H9 (cell line): ENCODE data around the gene RPL12. TPM values are rescaled to one million over a fixed set of nuclear protein-coding genes. Genes with fewer than 3 reads are reported as not detected.

Experiments
- DNase-seq: peaks from one replicate; pipeline ENCODE4 v3.0.0-alpha.2; 2017
- H2AFZ ChIP-seq: one replicate; pipeline ENCODE4 v1.6.1; 2013; ENCODE audit warnings: mild to moderate bottlenecking, low read length, control low read depth, moderate library complexity
- H2AK5ac ChIP-seq: 2 replicates; pipeline ENCODE4 v1.6.1; 2013; ENCODE audit warnings: low read length, control low read depth, mixed read lengths; ENCODE audit not compliant: insufficient read length
- H2BK120ac ChIP-seq: one replicate; pipeline ENCODE4 v1.6.1; 2013; ENCODE audit warnings: low read depth, mild to moderate bottlenecking, low read length, control low read depth, inconsistent platforms; ENCODE audit not compliant: poor library complexity, severe bottlenecking
- H2BK12ac ChIP-seq: 2 replicates; pipeline ENCODE4 v1.6.1; 2013; ENCODE audit warnings: low read length, control low read depth, mixed read lengths, low read depth; ENCODE audit not compliant: insufficient read length
- H2BK15ac ChIP-seq: 2 replicates; pipeline ENCODE4 v1.6.1; 2013; ENCODE audit warnings: low read depth, low read length, control low read depth
- H2BK20ac ChIP-seq: one replicate; pipeline ENCODE4 v1.6.1; 2013; ENCODE audit warnings: low read depth, mild to moderate bottlenecking, low read length, control low read depth, inconsistent platforms; ENCODE audit not compliant: poor library complexity, severe bottlenecking
- H2BK5ac ChIP-seq: 2 replicates; pipeline ENCODE4 v1.6.1; 2013; ENCODE audit warnings: low read length, control low read depth, mixed read lengths; ENCODE audit not compliant: insufficient read length
- H3K14ac ChIP-seq: 2 replicates; pipeline ENCODE4 v1.6.1; 2013; ENCODE audit warnings: low read length, control low read depth; ENCODE audit not compliant: insufficient read depth
- H3K18ac ChIP-seq: 2 replicates; pipeline ENCODE4 v1.6.1; 2013; ENCODE audit warnings: low read depth, mild to moderate bottlenecking, mixed read lengths, low read length, control low read depth; ENCODE audit not compliant: insufficient read length
- H3K23ac ChIP-seq: 2 replicates; pipeline ENCODE4 v1.6.1; 2013; ENCODE audit warnings: low read length, control low read depth, mixed read lengths, low read depth; ENCODE audit not compliant: insufficient read length
- H3K23me2 ChIP-seq: 2 replicates; pipeline ENCODE4 v1.6.1; 2013; ENCODE audit warnings: low read depth, mild to moderate bottlenecking, mixed read lengths, low read length, control low read depth; ENCODE audit not compliant: insufficient read length, poor library complexity, severe bottlenecking
- H3K27ac ChIP-seq: 2 replicates; pipeline ENCODE4 v1.5.1; 2013; ENCODE audit warnings: low read length, control low read depth, mixed read lengths, low read depth; ENCODE audit not compliant: insufficient read length
- H3K27me3 ChIP-seq: 2 replicates; pipeline ENCODE4 v1.6.1; 2013; ENCODE audit warnings: low read length, control low read depth, inconsistent platforms; ENCODE audit not compliant: insufficient read depth
- H3K4ac ChIP-seq: 2 replicates; pipeline ENCODE4 v1.6.1; 2013; ENCODE audit warnings: low read depth, mild to moderate bottlenecking, control low read depth, inconsistent platforms, low read length, moderate library complexity
- H3K4me1 ChIP-seq: 2 replicates; pipeline ENCODE4 v1.6.1; 2013; ENCODE audit warnings: low read length, control low read depth, inconsistent platforms; ENCODE audit not compliant: insufficient read depth
- H3K4me2 ChIP-seq: 2 replicates; pipeline ENCODE4 v1.6.1; 2013; ENCODE audit warnings: low read length, control low read depth, mixed read lengths; ENCODE audit not compliant: insufficient read length, insufficient read depth
- H3K56ac ChIP-seq: 2 replicates; pipeline ENCODE4 v1.6.1; 2013; ENCODE audit warnings: low read depth, mild to moderate bottlenecking, mixed read lengths, low read length, control low read depth; ENCODE audit not compliant: insufficient read length
- H3K79me1 ChIP-seq: 2 replicates; pipeline ENCODE4 v1.6.1; 2013; ENCODE audit warnings: low read depth, mild to moderate bottlenecking, moderate library complexity, low read length, control low read depth, inconsistent platforms; ENCODE audit not compliant: insufficient read depth, poor library complexity, severe bottlenecking
- H3K79me2 ChIP-seq: 2 replicates; pipeline ENCODE4 v1.6.1; 2013; ENCODE audit warnings: low read length, control low read depth, inconsistent platforms; ENCODE audit not compliant: insufficient read depth
- H3K9ac ChIP-seq: 2 replicates; pipeline ENCODE4 v1.6.1; 2013; ENCODE audit warnings: low read length, control low read depth, mixed read lengths; ENCODE audit not compliant: insufficient read length; ENCODE audit errors: extremely low read depth
- H3K9me3 ChIP-seq: one replicate; pipeline ENCODE4 v1.6.1; 2013; ENCODE audit warnings: low read depth, low read length, inconsistent platforms; ENCODE audit not compliant: control insufficient read depth
- H3T11ph ChIP-seq: one replicate; pipeline ENCODE4 v1.6.1; 2013; ENCODE audit warnings: mild to moderate bottlenecking, low read length, control low read depth, inconsistent platforms
- H4K20me1 ChIP-seq: one replicate; pipeline ENCODE4 v1.6.1; 2013; ENCODE audit not compliant: control insufficient read depth, insufficient read length, insufficient read depth
- H4K5ac ChIP-seq: 2 replicates; pipeline ENCODE4 v1.6.1; 2013; ENCODE audit warnings: low read depth, mild to moderate bottlenecking, mixed read lengths, low read length, control low read depth; ENCODE audit not compliant: insufficient read length
- H4K8ac ChIP-seq: replicated peaks from 2 replicates; pipeline ENCODE4 v1.6.1; 2013; ENCODE audit warnings: low read length, control low read depth, mixed read lengths, low read depth; ENCODE audit not compliant: insufficient read length
- H4K91ac ChIP-seq: 2 replicates; pipeline ENCODE4 v1.6.1; 2013; ENCODE audit warnings: low read depth, mild to moderate bottlenecking, moderate library complexity, mixed read lengths, low read length, control low read depth; ENCODE audit not compliant: insufficient read length
- H3K27ac Mint-ChIP-seq, 3 experiments: 2 replicates in 2 of 3; 3 replicates in 1 of 3; pipeline ENCODE4 v1.8.0; 2020 to 2021; ENCODE audit warnings: mixed read lengths in 3 of 3, mild to moderate bottlenecking in 1 of 3, moderate library complexity in 1 of 3
- H3K27me3 Mint-ChIP-seq: 2 replicates; pipeline ENCODE4 v1.8.0; 2021; ENCODE audit warnings: low read depth, mild to moderate bottlenecking, moderate library complexity, mixed read lengths
- H3K36me3 Mint-ChIP-seq, 3 experiments: 2 replicates in 2 of 3; 3 replicates in 1 of 3; pipeline ENCODE4 v1.8.0; 2020 to 2021; ENCODE audit warnings: low read depth in 3 of 3, mixed read lengths in 3 of 3; ENCODE audit not compliant: insufficient read depth in 1 of 3
- H3K4me1 Mint-ChIP-seq, 2 experiments: 2 replicates each; pipeline ENCODE4 v1.8.0; 2020; ENCODE audit warnings: mixed read lengths in 2 of 2
- H3K4me3 Mint-ChIP-seq, 2 experiments: 2 replicates in 1 of 2; 3 replicates in 1 of 2; pipeline ENCODE4 v1.8.0; 2020 to 2021; ENCODE audit warnings: mild to moderate bottlenecking in 2 of 2, mixed read lengths in 2 of 2, moderate library complexity in 1 of 2
- H3K9me3 Mint-ChIP-seq, 2 experiments: 2 replicates in 1 of 2; 3 replicates in 1 of 2; pipeline ENCODE4 v1.8.0; 2020; ENCODE audit warnings: mild to moderate bottlenecking in 2 of 2, mixed read lengths in 2 of 2, moderate library complexity in 1 of 2
- CTCF ChIP-seq: fragments of 200-600 bp; sonication (generic); conservative IDR thresholded peaks from 3 replicates; pipeline ENCODE4 v1.8.0; 2021; ENCODE audit warnings: antibody characterized with exemption, mild to moderate bottlenecking
- WGBS: extraction: QIAGEN DNeasy Blood & Tissue Kit; methylation state at CpG from one replicate; pipeline ENCODE4 v1.1.7; 2013; ENCODE audit warnings: missing lambda C conversion rate, low lambda C conversion rate, mixed read lengths; ENCODE audit not compliant: insufficient read length; ENCODE audit errors: extremely low coverage; 5-methylcytosine and 5-hydroxymethylcytosine counted together
- total RNA-seq: library from RNA; stranded (reverse); gene quantifications from 2 replicates; pipeline ENCODE4 v1.2.1, GENCODE V29; 2021

The RPL12 gene
- total RNA-seq, 1 experiment from 2014 or later, result 1,710 TPM

- no peaks in the 10 kb centered on the region for H3K9me3 Mint-ChIP-seq
- no CpG with 5 or more reads among the region's 13 CpGs for WGBS
These were observed 26.6 kb downstream of the RPL12 start for GRCh38 chr9:127424676-127424999.

More at GRCh38 chr9:127424676-127424999, 26.6 kb downstream of the RPL12 start:
- Histone ChIP-seq H3K23me2 (peaks cover 12% of the 10 kb centered on the region), H3T11ph (no peak overlapping the region), H2BK12ac (no peak overlapping the region), H2BK15ac (no peak overlapping the region), H3K4me1 (no peaks in the 10 kb centered on the region; the same call in 1 of the 2 replicates), H4K20me1 (no peaks in the 10 kb centered on the region), H4K5ac (no peak overlapping the region), H4K91ac (no peak overlapping the region), H3K4ac (no peak overlapping the region), H3K18ac (no peak overlapping the region), H2AFZ (no peak overlapping the region), H3K27ac (no peak overlapping the region), H4K8ac (no peak overlapping the region), H3K4me2 (peak overlapping the region; percentile 97), H3K9ac (peak overlapping the region; percentile 89), H3K79me1 (peaks cover 3% of the 10 kb centered on the region), H3K27me3 (no peaks in the 10 kb centered on the region), H3K79me2 (peaks cover 8% of the 10 kb centered on the region; the same call in 1 of the 2 replicates), H2BK120ac (no peak overlapping the region), H3K23ac (no peak overlapping the region), H2BK20ac (no peak overlapping the region), H3K56ac (no peak overlapping the region), H3K14ac (no peak overlapping the region; the same call in 1 of the 2 replicates), H3K9me3 (no peaks in the 10 kb centered on the region), H2AK5ac (no peak overlapping the region), H2BK5ac (no peak overlapping the region)
- peak overlapping the region; percentile 96 to 97 for H3K4me3 Mint-ChIP-seq
- peak overlapping the region; percentile 91 to 100 (median 100); a peak in 6 of 7 replicates for H3K27ac Mint-ChIP-seq
- H3K36me3 Mint-ChIP-seq, result peaks cover 4 to 24% (median 18%) of the 10 kb centered on the region in 3 experiments; a peak in 6 of 7 replicates
- H3K27me3 Mint-ChIP-seq, result no peaks in the 10 kb centered on the region
- peaks cover 19 to 22% of the 10 kb centered on the region in 2 experiments for H3K4me1 Mint-ChIP-seq
- no peak for DNase-seq
- no peak for TF ChIP-seq CTCF
